Measurements from ENCODE around the gene CNTN3.

CNTN3 gene

DNA sequence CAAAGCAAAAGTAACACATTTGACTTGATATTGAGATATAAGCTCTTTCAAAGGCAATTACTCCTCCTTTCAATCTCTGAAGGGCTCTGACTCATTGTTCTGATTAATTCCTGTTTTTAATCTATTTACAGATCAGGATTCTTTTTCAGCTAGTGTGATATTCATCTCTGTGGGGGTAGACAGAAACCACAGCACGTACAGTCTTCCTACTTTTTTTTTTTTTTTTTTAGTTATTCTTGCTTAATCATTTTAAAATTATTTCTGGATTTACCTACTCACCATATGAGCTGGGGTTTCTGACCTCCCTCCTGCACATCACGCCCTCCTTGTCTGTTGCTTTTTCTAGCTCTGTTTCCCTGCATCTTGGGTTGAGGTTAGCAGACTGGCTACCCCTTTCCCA is 1.4 kb downstream of the CNTN3 start:
- no peak for DNase-seq (ENCODE audit: low read depth)
- H3K4me3 ChIP-seq (ENCODE audit: low read depth, low read length) = no peak overlapping the region
- TF ChIP-seq, protein P1, sequence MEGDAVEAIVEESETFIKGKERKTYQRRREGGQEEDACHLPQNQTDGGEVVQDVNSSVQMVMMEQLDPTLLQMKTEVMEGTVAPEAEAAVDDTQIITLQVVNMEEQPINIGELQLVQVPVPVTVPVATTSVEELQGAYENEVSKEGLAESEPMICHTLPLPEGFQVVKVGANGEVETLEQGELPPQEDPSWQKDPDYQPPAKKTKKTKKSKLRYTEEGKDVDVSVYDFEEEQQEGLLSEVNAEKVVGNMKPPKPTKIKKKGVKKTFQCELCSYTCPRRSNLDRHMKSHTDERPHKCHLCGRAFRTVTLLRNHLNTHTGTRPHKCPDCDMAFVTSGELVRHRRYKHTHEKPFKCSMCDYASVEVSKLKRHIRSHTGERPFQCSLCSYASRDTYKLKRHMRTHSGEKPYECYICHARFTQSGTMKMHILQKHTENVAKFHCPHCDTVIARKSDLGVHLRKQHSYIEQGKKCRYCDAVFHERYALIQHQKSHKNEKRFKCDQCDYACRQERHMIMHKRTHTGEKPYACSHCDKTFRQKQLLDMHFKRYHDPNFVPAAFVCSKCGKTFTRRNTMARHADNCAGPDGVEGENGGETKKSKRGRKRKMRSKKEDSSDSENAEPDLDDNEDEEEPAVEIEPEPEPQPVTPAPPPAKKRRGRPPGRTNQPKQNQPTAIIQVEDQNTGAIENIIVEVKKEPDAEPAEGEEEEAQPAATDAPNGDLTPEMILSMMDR (IDR thresholded peaks at IDR 0.05; ENCODE audit: insufficient read depth, low read depth, low read length, missing control alignments) = no peak

GRCh38 chr3:74611206-74611605 is 3.3 kb downstream of the CNTN3 start:
- TF ChIP-seq, protein P1 (IDR thresholded peaks at IDR 0.05; ENCODE audit: insufficient read depth, low read depth, low read length, missing control alignments) = no peak
- no peak for DNase-seq (ENCODE audit: low read depth)
- no peak overlapping the region for H3K4me3 ChIP-seq (ENCODE audit: low read depth, low read length)

GRCh38 chr3:74607803-74608202 is 6.7 kb downstream of the CNTN3 start:
- no peak for DNase-seq (ENCODE audit: low read depth)
- TF ChIP-seq, protein P1 (IDR thresholded peaks at IDR 0.05; ENCODE audit: insufficient read depth, low read depth, low read length, missing control alignments) = no peak
- no peak overlapping the region for H3K4me3 ChIP-seq (ENCODE audit: low read depth, low read length)

DNA sequence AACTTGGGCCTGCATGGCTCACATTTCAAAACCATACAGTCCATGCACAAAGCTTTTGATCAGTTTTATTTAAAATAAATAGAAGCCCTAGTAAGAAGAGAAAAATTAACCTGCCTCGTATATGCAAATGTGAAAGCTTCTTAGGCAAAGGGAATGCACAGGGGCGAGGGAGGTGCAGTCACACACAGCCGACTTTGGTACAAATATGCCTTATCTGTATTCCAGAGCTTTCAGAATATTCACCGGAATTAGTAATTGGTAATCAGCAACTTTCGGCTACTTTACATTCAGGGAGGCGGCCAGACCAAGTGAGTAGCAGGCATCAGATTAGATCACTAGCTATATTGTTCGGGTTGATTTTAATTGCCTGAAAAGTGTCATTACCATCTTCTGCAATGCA is 7.5 kb downstream of the CNTN3 start:
- H3K4me3 ChIP-seq (ENCODE audit: low read depth, low read length) = no peak overlapping the region
- TF ChIP-seq, protein P1 (IDR thresholded peaks at IDR 0.05; ENCODE audit: insufficient read depth, low read depth, low read length, missing control alignments) = no peak
- no peak for DNase-seq (ENCODE audit: low read depth)

DNA sequence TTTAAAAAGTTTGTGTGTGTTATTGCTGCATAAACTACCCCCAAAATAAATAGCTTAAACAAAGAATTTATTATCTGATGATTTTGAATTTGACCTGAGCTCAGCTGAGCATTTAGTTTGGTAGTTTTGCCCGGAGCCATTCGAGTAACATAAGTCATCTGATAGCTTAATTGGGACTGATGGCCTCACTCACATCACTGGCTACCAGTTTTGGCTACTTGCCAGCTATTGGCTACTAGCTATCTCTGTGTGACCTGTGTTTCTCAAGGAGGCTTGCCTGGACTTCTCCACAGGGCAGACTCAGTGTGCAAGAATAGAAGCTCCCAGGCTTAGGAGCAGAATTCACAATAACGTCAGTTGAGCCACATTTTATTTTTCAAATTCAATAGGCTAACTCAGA is 9.0 kb downstream of the CNTN3 start:
- TF ChIP-seq, protein P1 (IDR thresholded peaks at IDR 0.05; ENCODE audit: insufficient read depth, low read depth, low read length, missing control alignments) = no peak
- H3K4me3 ChIP-seq (ENCODE audit: low read depth, low read length) = no peak overlapping the region
- DNase-seq (ENCODE audit: low read depth) = no peak

GRCh38 chr3:74603292-74603691 is 11.2 kb downstream of the CNTN3 start:
- no peak overlapping the region for H3K4me3 ChIP-seq (ENCODE audit: low read depth, low read length)
- TF ChIP-seq, protein P1 (IDR thresholded peaks at IDR 0.05; ENCODE audit: insufficient read depth, low read depth, low read length, missing control alignments) = no peak
- no peak for DNase-seq (ENCODE audit: low read depth)

DNA sequence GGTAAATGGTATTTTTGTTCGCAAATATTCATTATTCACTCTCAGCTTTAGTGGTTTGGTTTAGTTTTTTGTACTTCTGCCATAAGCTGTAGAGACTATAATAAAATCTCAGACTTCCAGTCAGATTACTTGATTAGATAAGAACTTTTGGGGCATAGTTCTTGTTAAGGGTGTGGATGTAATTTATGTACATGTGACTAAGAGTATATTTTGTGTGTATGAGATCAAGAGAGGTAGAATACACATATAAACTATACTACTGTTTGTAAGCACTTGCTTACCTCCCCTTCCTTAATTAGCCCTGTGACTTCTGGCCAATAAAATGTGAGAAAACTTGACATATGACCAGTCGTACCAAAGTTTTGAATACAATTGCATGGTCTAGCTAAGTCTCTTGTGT is 12.0 kb downstream of the CNTN3 start:
- TF ChIP-seq, protein P1 (IDR thresholded peaks at IDR 0.05; ENCODE audit: insufficient read depth, low read depth, low read length, missing control alignments) = no peak
- H3K4me3 ChIP-seq (ENCODE audit: low read depth, low read length) = no peak overlapping the region
- no peak for DNase-seq (ENCODE audit: low read depth)

All from GM12865 (cell line).